OCI-LY7 (cell line): ENCODE measurements around the gene SHISA5.

ENCODE experiments used
- EZH2phosphoT487 ChIP-seq: fragments of 200-600 bp; sonication (generic); IDR thresholded peaks from 2 replicates; pipeline ENCODE4 v1.6.1; 2018; ENCODE audit warnings: low read depth, borderline replicate concordance, mild to moderate bottlenecking, mixed run types, antibody characterized with exemption, low read length, moderate library complexity, mixed read lengths
- TF ChIP-seq, protein P1 (sequence below): fragments of 200-600 bp; sonication (generic); conservative IDR thresholded peaks from 2 replicates; pipeline ENCODE4 v1.5.1; 2014; ENCODE audit warnings: mild to moderate bottlenecking, antibody characterized with exemption, low read length, moderate library complexity, mixed read lengths

DNA sequence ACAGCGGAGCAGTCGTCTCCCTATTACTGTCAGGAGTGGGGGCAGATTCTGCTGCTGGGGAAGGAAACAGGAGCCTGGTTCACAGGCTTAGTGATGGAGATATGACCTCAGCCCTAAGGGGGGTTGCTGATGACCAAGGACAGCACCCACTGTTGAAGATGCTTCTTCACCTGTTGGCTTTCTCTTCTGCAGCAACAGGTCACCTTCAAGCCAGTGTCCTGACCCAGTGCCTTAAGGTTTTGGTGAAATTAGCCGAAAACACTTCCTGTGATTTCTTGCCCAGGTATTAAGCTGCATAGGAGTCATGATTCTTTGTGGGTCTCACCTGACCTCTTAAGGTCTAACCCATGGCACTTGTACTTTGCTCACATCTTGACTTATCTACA, 43.5 kb downstream of the SHISA5 start:
- TF ChIP-seq, protein P1, sequence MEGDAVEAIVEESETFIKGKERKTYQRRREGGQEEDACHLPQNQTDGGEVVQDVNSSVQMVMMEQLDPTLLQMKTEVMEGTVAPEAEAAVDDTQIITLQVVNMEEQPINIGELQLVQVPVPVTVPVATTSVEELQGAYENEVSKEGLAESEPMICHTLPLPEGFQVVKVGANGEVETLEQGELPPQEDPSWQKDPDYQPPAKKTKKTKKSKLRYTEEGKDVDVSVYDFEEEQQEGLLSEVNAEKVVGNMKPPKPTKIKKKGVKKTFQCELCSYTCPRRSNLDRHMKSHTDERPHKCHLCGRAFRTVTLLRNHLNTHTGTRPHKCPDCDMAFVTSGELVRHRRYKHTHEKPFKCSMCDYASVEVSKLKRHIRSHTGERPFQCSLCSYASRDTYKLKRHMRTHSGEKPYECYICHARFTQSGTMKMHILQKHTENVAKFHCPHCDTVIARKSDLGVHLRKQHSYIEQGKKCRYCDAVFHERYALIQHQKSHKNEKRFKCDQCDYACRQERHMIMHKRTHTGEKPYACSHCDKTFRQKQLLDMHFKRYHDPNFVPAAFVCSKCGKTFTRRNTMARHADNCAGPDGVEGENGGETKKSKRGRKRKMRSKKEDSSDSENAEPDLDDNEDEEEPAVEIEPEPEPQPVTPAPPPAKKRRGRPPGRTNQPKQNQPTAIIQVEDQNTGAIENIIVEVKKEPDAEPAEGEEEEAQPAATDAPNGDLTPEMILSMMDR: no peak
- no peak for TF ChIP-seq EZH2phosphoT487
